OCI-LY1 (cell line): ENCODE results near the gene KRT77.

ENCODE experiments used
- EZH2 ChIP-seq: fragments of 200-600 bp; sonication (generic), shearing (Covaris generic); IDR thresholded peaks from 2 replicates; pipeline ENCODE4 v1.8.0; 2017; ENCODE audit warnings: borderline replicate concordance, mixed run types, mild to moderate bottlenecking, antibody characterized with exemption, low read length, moderate library complexity, mixed read lengths
- TF ChIP-seq, protein P1 (sequence below): fragments of 200-600 bp; sonication (generic), shearing (Covaris generic); IDR thresholded peaks from 2 replicates; pipeline ENCODE4 v1.5.1; 2017; ENCODE audit warnings: mild to moderate bottlenecking, antibody characterized with exemption, low read length, moderate library complexity, mixed read lengths

DNA sequence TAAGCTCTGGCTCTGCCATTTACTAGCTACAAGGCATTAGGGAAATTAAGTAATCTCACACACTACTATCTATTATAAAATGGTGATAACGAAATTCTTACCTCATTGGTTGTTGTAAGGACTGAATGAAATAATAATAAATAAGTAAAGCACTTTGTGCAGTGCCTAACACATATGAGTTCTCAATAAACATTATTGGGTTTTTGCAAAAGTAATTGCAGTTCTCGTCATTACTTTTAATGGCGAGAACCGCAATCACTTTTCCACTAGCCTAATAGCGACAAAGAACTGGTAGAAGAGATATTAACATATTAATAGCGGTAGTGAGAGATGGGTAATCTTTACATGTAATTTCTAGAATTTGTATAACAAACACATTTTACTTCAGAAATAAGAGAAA, 9.2 kb downstream of the KRT77 start:
- no peak for TF ChIP-seq EZH2
- TF ChIP-seq, protein P1, sequence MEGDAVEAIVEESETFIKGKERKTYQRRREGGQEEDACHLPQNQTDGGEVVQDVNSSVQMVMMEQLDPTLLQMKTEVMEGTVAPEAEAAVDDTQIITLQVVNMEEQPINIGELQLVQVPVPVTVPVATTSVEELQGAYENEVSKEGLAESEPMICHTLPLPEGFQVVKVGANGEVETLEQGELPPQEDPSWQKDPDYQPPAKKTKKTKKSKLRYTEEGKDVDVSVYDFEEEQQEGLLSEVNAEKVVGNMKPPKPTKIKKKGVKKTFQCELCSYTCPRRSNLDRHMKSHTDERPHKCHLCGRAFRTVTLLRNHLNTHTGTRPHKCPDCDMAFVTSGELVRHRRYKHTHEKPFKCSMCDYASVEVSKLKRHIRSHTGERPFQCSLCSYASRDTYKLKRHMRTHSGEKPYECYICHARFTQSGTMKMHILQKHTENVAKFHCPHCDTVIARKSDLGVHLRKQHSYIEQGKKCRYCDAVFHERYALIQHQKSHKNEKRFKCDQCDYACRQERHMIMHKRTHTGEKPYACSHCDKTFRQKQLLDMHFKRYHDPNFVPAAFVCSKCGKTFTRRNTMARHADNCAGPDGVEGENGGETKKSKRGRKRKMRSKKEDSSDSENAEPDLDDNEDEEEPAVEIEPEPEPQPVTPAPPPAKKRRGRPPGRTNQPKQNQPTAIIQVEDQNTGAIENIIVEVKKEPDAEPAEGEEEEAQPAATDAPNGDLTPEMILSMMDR, result no peak
